Measurements from ENCODE around the gene SEC31B.

SEC31B gene

GRCh38 chr10:100438674-100439315 is 80.9 kb downstream of the SEC31B start:
- DNase-seq = no peak
